Upper lobe of left lung (tissue), 6 donors: ENCODE results near the gene GEMIN5. TPM values are rescaled to one million over a fixed set of nuclear protein-coding genes. Genes with fewer than 3 reads are reported as not detected.

ENCODE experiments used
- ATAC-seq, 2 donors: fragments of 200-7000 bp; cut with Tn5 transposase; one replicate each; pipeline ENCODE4 v1.9.1; 2022; ENCODE audit warnings: mild to moderate bottlenecking in 2 of 2, moderate library complexity in 2 of 2; ENCODE audit not compliant: low FRiP score in 2 of 2
- DNase-seq, 2 donors: peaks; one replicate each; pipeline ENCODE4 v3.0.0-alpha.2; 2019 to 2020
- H3K27ac ChIP-seq, 4 donors: fragments of 200-600 bp; sonication (generic); one replicate each; pipeline ENCODE4 v1.5.1; 2016 to 2019
- H3K27me3 ChIP-seq, 4 donors: fragments of 200-600 bp; sonication (generic); one replicate each; pipeline ENCODE4 v1.5.1; 2017 to 2019
- H3K36me3 ChIP-seq, 4 donors: fragments of 200-600 bp; sonication (generic); one replicate each; pipeline ENCODE4 v1.5.1; 2016 to 2019
- H3K4me1 ChIP-seq, 4 donors: fragments of 200-600 bp; sonication (generic); one replicate each; pipeline ENCODE4 v1.5.1; 2018 to 2019
- H3K4me3 ChIP-seq, 4 donors: fragments of 200-600 bp; sonication (generic); one replicate each; pipeline ENCODE4 v1.5.1; 2017 to 2019; ENCODE audit warnings: mild to moderate bottlenecking in 2 of 4, moderate library complexity in 1 of 4
- H3K9me3 ChIP-seq, 4 donors: fragments of 200-600 bp; sonication (generic); one replicate each; pipeline ENCODE4 v1.5.1; 2018 to 2019
- CTCF ChIP-seq, 6 experiments: fragments of 450-650 bp in 4 of 6; fragments of 200-600 bp in 2 of 6; sonication (generic) in 2 of 6; IDR thresholded peaks; one replicate each; pipeline ENCODE4 v1.5.1; 2016 to 2019; ENCODE audit warnings: antibody characterized with exemption in 6 of 6
- EP300 ChIP-seq, 4 donors: sonication (generic); formaldehyde crosslinking; IDR thresholded peaks; one replicate each; pipeline ENCODE4 v1.5.1; 2017; ENCODE audit warnings: antibody characterized with exemption in 4 of 4, control low read depth in 2 of 4
- POLR2A ChIP-seq, 4 donors: fragments of 450-650 bp; IDR thresholded peaks; one replicate each; pipeline ENCODE4 v1.5.1; 2016 to 2017; ENCODE audit warnings: antibody characterized with exemption in 4 of 4, mild to moderate bottlenecking in 2 of 4
- POLR2AphosphoS5 ChIP-seq, 2 donors: sonication (generic); formaldehyde crosslinking; IDR thresholded peaks; one replicate each; pipeline ENCODE4 v1.5.1; 2017; ENCODE audit warnings: antibody characterized with exemption in 2 of 2
- WGBS, 2 donors: methylation state at CpG; one replicate each; pipeline ENCODE4 v1.1.5; 2017 to 2018; 5-methylcytosine and 5-hydroxymethylcytosine counted together
- total RNA-seq, 6 donors: library from RNA; depleted of rRNA in 4 of 6; stranded (reverse); fragments of >200 nt in 4 of 6; gene quantifications; one replicate each; pipeline versions ENCODE4 v1.1.0 to v1.2.1, GENCODE V29; 2016 to 2021
- donor health status: DM: no; HTN: no; CAD: no; lungs with moderate emphysema.
- donor health status: DM: no; HTN: yes; CAD: no; lungs with severe emphysema.

Gene GEMIN5
- total RNA-seq, 6 donors from 2014 or later: 6.5 to 15.6 (median 14.9) TPM

GRCh38 chr5:154871734-154872133, 66.3 kb downstream of the GEMIN5 start:
- Histone ChIP-seq H3K4me3 (no peak overlapping the region), H3K36me3 (peaks cover 25 to 85% (median 73%) of the 10 kb centered on the region in 4 donors), H3K9me3 (no peaks in the 10 kb centered on the region), H3K27ac (peak overlapping the region in 1 of 4 donors; percentile 74), H3K4me1 (peaks cover 5 to 26% (median 11%) of the 10 kb centered on the region in 4 donors), H3K27me3 (no peaks in the 10 kb centered on the region)
- TF ChIP-seq CTCF (IDR thresholded peaks at IDR 0.05) (no peak), POLR2AphosphoS5 (IDR thresholded peaks at IDR 0.05) (no peak), POLR2A (IDR thresholded peaks at IDR 0.05) (no peak)
- ATAC-seq (no peak), DNase-seq (no peak)
- WGBS, 2 donors: 94 to 96% methylated on average over 4 of the region's 4 CpGs

GRCh38 chr5:154868702-154869101, 69.3 kb downstream of the GEMIN5 start:
- 90 to 92% methylated on average over 5 of the region's 5 CpGs for WGBS, 2 donors
- H3K9me3 ChIP-seq: no peaks in the 10 kb centered on the region
- no peak overlapping the region for H3K4me3 ChIP-seq
- TF ChIP-seq CTCF (IDR thresholded peaks at IDR 0.05): peak in 2 of 6 experiments; percentile 8 to 10
- no peak for TF ChIP-seq EP300 (IDR thresholded peaks at IDR 0.05)
- no peak for TF ChIP-seq POLR2AphosphoS5 (IDR thresholded peaks at IDR 0.05)
- no peak for TF ChIP-seq POLR2A (IDR thresholded peaks at IDR 0.05)
- peak in 1 of 2 donors; percentile 41 for DNase-seq
- H3K27ac ChIP-seq: no peak overlapping the region
- peak in 1 of 2 donors; percentile 18 for ATAC-seq
- peaks cover 15 to 34% (median 28%) of the 10 kb centered on the region in 4 donors for H3K4me1 ChIP-seq
- peaks cover 12 to 85% (median 66%) of the 10 kb centered on the region in 4 donors for H3K36me3 ChIP-seq
- no peaks in the 10 kb centered on the region for H3K27me3 ChIP-seq

GRCh38 chr5:154866841-154867240, 71.2 kb downstream of the GEMIN5 start:
- H3K4me3 ChIP-seq: no peak overlapping the region
- no peak for ATAC-seq
- peaks cover 30 to 38% (median 36%) of the 10 kb centered on the region in 4 donors for H3K4me1 ChIP-seq
- no peaks in the 10 kb centered on the region for H3K9me3 ChIP-seq
- 71 to 75% methylated on average over 2 of the region's 2 CpGs for WGBS, 2 donors
- no peak for DNase-seq
- peaks cover 3 to 74% (median 52%) of the 10 kb centered on the region in 4 donors for H3K36me3 ChIP-seq
- TF ChIP-seq CTCF (IDR thresholded peaks at IDR 0.05) (no peak), POLR2AphosphoS5 (IDR thresholded peaks at IDR 0.05) (no peak), EP300 (IDR thresholded peaks at IDR 0.05) (no peak), POLR2A (IDR thresholded peaks at IDR 0.05) (no peak)
- no peaks in the 10 kb centered on the region for H3K27me3 ChIP-seq
- peak overlapping the region in 1 of 4 donors; percentile 4 for H3K27ac ChIP-seq

- Histone ChIP-seq H3K4me3 (no peak overlapping the region), H3K9me3 (no peaks in the 10 kb centered on the region), H3K27me3 (no peaks in the 10 kb centered on the region), H3K27ac (peak overlapping the region in 1 of 4 donors; percentile 4), H3K4me1 (peaks cover 40 to 51% (median 48%) of the 10 kb centered on the region in 4 donors), H3K36me3 (peaks cover 3 to 62% (median 41%) of the 10 kb centered on the region in 4 donors)
- ATAC-seq (no peak), DNase-seq (no peak)
- 43 to 57% methylated on average over 5 of the region's 5 CpGs for WGBS, 2 donors
- no peak for TF ChIP-seq POLR2AphosphoS5 (IDR thresholded peaks at IDR 0.05)
- TF ChIP-seq POLR2A (IDR thresholded peaks at IDR 0.05): no peak
- TF ChIP-seq EP300 (IDR thresholded peaks at IDR 0.05): no peak
Measured at GRCh38 chr5:154865466-154866184, 72.4 kb downstream of the GEMIN5 start.

GRCh38 chr5:154863291-154864080, 74.5 kb downstream of the GEMIN5 start:
- WGBS, 2 donors: 81 to 88% methylated on average over 7 of the region's 7 CpGs
- ATAC-seq: no peak
- H3K4me3 ChIP-seq: no peak overlapping the region

More at GRCh38 chr5:154863291-154864080, 74.5 kb downstream of the GEMIN5 start:
- DNase-seq: no peak
- H3K27ac ChIP-seq: peak overlapping the region in 1 of 4 donors; percentile 32
- no peaks in the 10 kb centered on the region for H3K27me3 ChIP-seq
- H3K9me3 ChIP-seq: no peaks in the 10 kb centered on the region
- no peak for TF ChIP-seq POLR2AphosphoS5 (IDR thresholded peaks at IDR 0.05)
- TF ChIP-seq CTCF (IDR thresholded peaks at IDR 0.05): no peak
- no peak for TF ChIP-seq POLR2A (IDR thresholded peaks at IDR 0.05)
- TF ChIP-seq EP300 (IDR thresholded peaks at IDR 0.05): no peak
- peaks cover 47 to 60% (median 57%) of the 10 kb centered on the region in 4 donors for H3K4me1 ChIP-seq
- peaks cover 3 to 51% (median 29%) of the 10 kb centered on the region in 4 donors for H3K36me3 ChIP-seq
